Frontal cortex (tissue), 4 donors: Measurements from ENCODE around the gene HHLA2. TPM values are rescaled to one million over a fixed set of nuclear protein-coding genes. Genes with fewer than 3 reads are reported as not detected.

Experiments
- DNase-seq, 2 donors: peaks; one replicate each; pipeline ENCODE4 v3.0.0; 2012; ENCODE audit warnings: low spot score in 2 of 2
- FAIRE-seq: peaks from 2 replicates; lab custom pipeline; 2012; peaks lifted over from hg19 to GRCh38; lab: Jason Lieb, UNC
- total RNA-seq: library from RNA; depleted of rRNA; stranded (reverse); fragments of >200 nt; gene quantifications from one replicate; pipeline ENCODE4 v1.2.3, GENCODE V29; 2014
- donor health status: control.
- donor health status: control.
- donor health status: control.

Gene HHLA2
- total RNA-seq, 1 donor from 2014 or later, result not detected

DNA sequence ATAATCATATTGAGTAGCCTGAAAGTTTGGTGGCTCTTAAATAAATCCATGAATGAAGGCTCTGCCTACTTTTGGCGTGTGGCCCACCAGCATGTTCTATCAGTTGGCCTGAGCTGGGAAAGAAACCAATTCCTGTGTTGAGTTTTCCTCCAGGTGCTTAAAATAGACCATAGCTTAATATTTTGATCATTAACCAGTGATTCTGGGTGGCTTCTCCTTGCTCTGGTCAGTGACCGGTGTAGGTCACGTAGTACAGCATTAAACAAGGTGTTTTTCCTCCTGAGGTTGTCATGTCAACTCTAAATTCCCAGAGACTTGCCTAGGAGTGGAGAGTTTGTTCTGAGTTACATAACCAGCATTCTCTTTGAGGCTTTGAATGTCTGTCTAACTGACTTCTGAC, 1.3 kb downstream of the HHLA2 start:
- DNase-seq (no peak), FAIRE-seq (no peak)

DNA sequence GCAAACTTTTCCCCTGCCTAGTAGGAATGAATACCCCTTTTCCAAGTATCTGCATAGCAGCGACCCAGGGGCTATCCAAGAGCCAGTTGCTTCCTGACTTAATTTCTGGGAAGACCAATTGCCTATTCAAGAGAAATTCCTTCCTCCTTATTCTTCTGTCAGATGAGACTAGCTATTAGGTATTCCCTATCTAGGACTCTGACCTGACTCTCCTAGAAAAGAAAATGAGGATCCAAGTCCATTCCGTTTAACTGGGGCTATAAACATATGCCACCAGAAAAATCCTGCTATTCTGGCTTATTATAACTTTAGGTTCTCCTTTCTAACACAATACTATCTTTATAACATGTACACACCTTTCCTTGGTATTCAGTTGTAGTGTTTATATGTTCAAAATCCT, 1.7 kb downstream of the HHLA2 start:
- FAIRE-seq (no peak), DNase-seq (no peak)

DNA sequence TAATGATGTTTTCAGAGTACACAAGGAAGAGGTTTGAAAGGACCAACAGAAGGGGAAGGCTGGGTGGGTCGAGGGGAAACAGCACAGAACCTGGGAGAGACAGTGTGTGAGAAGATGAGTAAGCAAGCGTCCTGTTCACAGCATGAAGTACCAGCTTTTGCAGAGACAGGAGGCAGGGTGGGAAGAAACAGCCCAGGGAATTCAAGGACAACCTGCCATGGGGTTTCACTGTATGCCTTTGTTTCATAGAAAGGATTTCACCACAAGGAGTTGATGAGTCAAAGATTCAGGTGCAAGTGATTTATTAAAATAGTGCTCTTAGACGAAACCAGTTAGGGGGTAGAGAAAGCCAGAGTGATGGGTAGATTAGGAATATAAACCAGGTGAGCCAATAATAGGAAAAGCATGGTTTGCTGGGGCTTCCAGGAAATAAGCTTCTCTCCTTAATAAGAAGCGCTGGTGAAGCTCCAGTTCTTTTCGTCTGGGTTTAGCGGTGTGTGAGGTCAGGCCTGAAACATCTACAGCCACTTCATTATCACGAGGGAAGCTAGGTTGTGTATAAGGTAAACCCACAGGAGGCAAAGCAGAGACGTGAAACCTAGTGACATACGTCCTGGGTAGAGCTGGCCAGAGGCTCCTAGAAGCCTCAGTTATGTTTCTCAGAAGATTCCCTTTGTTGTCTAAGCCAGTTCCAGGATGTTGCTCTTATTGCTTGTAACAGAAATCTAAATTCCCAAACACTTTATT, 3.9 kb downstream of the HHLA2 start:
- DNase-seq (no peak), FAIRE-seq (no peak)

DNA sequence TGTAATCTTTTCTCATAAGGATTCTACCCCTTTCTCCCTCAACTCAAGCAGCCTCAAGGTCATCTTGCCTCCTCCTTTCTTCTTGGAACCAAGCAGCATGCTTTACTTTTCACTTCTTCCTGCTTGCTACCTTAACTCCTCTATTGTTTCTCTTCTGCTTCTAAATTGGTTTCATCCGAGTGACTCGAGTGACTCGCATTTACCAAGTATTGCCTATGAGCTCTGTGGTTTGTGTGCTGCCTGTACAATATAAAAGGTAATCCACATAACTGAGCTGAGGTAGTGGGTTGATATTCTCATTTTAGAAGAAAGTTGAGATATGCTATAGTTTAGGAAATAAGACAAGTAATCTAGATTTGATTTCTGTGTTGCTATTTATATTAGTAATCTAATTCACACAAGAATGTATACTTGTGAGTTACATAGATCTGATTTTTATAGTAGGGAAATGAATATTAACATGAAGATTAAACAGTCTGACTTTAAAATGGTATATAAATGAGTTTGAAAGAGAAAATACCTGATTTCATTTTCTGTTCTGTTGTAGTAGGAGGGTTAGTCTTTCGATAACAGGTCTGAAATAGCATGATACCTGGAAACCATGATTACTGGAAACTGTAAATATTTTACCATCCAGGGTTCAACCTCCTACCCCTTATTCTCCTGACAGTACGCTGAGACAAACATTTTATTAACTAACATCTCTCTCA, 5.5 kb downstream of the HHLA2 start:
- DNase-seq, result no peak
- FAIRE-seq, result no peak

DNA sequence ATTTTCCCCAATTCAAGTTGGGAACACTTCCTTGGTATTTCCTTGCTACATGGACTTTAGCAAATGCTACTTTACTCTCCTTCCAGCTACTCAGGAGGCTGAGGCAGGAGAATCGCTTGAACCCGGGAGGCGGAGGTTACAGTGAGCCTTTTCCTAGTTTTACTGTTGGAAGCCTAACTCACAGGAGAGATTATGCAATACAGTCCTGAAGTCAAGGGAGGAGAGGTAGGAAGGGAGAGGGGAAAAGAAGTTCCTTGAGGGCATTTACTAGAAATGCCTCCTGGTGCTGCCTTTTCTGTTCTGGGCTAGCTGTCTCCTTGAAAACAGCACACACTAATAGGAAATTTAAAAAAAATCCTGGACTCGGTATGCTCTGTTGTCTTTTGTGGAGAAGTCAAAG, 6.2 kb downstream of the HHLA2 start:
- DNase-seq (no peak), FAIRE-seq (no peak)

DNA sequence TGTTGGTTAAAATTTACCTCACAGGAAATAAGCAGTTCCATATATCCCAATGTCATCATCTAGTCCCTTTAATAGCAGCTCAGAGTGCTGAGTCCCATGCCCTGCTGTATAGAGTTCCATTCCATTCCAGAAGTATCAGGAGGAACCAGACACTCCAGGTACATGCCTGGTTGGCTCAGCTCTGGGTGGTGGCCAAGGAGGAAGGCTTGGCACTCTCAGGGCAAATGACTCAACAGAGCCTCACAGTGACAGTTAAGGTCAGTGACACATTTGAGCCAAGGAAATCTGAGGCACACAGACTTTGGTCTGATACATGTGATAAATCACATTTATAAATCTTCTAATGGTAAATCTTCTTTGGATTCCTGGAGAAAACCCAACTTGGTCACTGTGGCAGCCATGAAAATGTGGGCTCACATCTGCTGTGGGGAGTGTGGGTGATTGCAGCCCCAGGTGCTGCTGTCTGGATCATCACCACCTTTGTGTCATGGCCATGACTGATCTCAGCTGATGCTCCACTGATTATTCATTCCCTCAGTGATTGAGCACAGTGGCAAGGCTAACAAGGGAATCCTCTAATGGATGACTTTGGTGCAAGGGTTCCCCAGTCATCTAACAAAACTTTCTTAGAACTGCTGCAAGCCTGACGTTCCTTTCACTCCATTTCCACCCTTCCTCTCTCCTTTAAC, 9.3 kb downstream of the HHLA2 start:
- DNase-seq (no peak), FAIRE-seq (no peak)

DNA sequence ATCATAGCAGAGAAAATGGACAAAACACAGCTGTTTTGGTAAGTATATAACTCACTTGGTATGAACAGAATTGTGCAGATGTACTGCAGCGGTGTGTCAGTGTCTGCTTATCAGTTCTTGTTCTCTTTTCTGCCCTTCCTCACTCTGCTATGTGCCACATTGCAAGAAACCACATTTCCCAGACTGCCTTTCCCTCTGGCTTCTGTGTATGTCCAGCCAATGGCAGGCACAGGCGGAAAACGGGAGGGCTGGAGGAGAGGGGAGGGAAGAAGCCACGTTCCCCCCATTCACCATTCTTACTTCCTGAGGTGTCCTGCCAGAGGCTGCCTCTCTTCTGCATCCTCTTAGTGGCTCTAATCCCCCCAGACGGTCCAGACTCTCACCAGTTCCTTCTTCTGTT, 15.4 kb downstream of the HHLA2 start:
- FAIRE-seq (no peak), DNase-seq (no peak)

DNA sequence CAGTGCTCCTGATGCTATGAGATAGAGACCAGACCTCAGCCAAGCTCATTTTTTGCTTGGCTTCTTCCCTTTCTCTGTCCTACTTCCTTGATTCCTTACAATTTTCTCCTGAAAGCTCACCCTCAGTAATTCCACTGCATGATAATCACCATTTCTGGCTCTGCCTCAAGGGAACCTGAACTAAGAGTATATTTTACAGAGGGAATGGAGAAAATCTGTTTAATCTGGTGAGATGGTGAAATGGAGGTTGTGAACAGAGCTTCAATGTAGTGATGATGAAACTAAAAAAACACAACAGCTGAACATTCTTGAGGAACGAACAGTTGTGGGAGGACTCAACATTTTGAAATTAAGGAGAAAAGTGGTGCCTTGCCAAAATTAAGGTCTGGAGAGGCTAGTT, 16.3 kb downstream of the HHLA2 start:
- no peak for FAIRE-seq
- no peak for DNase-seq

DNA sequence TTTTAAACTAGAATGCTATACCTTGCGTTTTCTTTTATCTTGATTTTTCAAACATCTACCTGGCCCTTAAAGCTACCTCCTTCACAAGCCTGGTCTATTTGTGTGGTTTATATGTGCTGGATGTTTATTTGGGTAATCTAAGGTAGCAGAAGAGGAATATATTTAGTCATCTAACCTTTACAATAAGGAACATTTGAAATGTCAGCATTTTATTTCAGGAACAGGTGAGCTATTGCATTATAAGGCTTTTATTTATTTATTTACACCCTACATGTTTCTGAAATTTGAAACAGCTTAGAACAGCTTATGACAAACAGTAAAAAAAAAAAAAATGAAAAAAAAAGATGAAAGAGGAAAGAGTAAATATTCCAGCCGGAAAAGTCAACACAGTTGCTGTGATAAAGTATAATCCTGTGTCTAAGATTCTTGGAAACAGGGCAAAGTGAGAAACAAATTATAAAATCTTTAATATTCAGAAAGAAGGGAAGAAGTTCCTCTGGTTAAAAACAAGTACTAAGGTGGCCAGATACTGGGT, 19.5 kb downstream of the HHLA2 start:
- FAIRE-seq, result no peak
- no peak for DNase-seq

DNA sequence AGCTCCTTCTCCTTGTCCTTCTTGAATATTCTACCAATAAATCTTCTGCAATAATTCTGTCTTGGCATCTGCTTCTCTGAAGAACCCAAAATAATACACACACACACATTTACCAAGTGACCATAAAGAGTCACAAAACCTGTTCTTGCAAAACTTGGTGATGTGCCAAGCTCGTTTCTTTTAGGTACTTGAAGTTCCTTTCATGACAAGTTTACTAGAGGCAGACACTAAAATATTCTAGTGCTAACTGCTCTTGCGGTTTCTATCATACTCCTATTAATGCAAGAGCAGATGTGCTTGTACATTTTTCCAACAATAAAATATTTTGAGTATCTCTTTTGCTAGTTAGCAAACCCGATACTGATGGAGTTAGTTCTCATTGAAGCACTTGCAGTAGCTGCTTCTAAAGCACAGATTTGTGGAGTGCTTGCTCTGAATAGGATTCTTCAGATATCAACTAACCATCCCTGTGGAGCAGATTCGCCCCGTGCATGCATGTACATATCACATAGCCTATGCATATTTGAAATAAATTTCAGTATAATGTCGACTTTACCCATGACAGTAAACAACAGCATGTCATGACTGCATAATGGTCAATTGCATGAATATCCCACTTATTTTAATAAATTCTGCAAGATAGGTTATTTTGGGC, 23.2 kb downstream of the HHLA2 start:
- FAIRE-seq, result no peak
- DNase-seq, result no peak

DNA sequence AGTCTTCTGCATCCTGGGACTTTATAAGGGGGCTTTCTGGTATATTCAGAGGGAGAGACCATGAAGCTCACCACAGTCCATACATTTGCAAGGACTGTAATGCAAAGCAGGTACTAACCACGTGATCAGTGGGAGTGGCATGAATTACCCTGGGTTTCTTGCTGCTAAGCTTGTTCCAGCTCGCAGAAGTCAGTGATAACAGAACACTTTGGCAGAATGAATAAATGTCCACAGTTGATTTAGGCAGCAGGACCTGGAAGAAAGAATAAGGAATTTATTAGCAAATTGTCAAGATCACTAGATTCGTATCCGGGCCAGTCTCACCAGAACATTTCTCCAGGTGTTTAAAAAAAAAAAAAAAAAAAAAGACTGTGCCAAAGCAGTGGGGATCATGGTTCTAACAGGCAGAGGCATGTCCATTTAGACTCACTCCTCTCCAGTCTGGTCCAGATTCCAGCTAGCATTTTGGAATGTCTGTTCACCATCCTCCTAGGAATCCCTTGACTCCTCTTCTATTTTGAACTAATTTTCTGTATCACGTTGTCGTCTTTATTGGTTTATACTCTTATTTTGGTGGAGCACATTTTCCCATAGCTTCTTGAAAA, 24.5 kb downstream of the HHLA2 start:
- DNase-seq (no peak), FAIRE-seq (no peak)

DNA sequence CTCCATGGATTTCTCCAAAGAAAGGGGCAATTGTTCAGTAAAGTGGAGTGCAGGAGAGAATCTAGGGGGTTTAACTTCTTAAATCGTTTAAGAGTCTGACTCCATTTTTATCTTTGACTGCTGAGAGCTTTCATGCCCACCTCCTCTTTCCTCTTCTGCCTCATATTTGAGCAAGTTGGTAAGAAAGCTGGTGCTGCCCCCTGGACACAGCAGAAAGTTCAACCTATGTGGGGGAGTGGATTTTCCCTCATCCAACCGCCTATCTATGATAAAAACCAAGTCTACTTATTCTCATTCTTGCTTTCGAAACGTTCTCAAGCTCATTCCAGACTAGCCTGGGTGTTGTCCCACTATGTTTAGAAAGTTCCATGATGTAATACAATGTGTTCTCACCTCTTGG, 26.0 kb downstream of the HHLA2 start:
- FAIRE-seq (no peak), DNase-seq (no peak)

DNA sequence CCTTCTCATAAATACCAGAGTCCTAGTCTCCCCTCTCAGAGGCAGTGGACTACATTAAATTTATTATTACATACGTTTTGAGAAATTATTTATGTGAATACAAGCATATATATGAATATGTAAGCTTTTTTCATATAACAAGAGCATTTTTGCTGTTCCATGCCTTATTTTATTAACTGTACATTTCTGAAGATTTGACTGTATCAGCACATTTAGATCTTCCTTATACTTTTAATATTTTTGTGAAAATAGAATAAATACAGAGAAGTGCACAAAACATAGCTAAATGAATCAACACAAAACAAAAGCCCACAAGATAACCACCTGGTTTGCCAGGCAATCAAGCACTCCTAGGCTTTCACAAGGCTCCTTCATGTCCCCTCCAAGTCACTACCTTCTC, 27.8 kb downstream of the HHLA2 start:
- FAIRE-seq (no peak), DNase-seq (no peak)

DNA sequence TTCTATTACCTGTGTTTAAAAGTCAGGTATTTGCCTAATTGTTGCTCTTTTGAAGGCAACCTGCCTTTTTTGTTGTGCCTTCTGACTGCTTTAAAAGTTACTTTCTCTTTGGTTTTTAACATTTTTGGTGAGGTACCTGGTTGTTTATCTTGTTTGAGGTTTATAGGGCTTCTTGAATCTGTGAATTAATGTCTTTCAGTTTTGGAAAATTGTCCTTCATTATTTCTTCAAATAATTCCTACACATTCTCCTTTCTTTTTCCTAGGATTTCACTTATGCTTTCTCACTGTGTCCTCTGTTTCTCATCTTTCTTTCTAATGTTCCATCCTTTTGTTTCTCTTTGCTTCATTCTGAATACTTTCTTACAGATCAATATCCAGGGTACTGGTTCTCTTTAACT, 30.8 kb downstream of the HHLA2 start:
- FAIRE-seq, result no peak

DNA sequence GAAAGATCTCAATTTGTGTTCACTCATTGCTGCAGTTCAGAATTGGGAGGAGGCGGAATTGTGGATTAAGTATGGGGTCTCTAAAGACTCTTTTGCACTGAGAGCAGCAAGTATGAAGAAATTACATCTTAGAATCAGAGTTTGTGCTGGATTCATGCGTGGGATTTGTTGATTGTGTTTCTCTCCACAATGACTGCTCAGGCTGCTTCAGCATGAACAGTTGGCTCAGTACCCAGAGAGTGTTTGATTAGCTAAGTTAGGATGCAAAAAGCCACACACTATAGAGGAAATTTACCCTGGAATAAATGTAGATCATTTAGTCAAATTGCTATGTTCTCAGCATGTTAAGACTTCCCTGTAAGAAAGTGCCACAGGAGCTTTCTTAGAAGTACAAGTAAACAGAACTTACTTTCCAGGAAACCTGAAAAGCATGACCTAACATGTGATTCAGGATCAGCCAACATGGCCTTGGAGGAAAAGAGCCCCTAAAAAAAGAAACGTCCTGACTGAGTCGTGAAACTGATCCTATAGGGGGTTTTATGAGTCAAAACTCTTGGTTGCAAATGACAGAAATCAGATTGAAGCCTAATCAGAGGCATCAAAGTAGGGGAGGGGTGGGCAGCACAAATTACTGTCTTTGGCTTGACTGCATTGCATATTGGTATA, 32.6 kb downstream of the HHLA2 start:
- DNase-seq (no peak), FAIRE-seq (no peak)

More for the DNA sequence above, 30.8 kb downstream of the HHLA2 start:
- DNase-seq, result no peak

DNA sequence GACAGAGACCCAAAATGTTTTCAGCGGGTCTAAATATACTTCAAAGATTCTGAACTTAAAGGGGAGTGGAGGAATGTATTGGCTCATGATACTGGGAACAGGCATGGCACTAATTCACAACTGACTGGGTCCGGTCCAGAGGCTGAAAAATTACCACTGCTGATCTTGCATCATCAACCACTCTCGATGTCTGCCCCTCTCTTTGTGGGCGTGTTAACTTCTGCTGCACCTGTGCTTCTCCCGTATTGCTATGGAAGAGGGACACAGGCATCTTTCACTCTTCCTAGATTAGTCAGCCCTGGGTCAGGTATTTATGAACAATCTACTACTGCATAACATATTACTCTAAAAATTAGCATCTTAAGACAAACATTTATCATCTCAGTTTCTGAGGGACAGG, 33.2 kb downstream of the HHLA2 start:
- FAIRE-seq, result no peak
- no peak for DNase-seq

DNA sequence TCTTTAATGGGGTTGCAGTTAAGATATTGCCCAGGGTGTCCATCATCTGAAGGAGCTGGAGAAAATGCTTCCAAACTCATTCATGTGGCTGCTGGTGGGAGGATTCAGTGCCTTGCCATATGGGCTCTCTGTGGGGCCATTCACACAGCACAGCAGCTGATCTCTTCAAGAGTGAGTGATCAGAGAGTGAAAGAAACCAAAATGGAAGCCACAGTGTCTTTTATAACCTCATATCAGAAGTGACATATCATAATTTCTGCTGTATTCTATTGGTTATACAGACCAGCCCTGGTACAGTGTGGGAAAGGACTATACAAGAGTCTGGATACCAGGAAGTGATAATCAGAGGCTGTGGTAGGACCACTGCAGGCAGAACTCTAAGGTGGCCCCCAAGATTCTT, 33.6 kb downstream of the HHLA2 start:
- FAIRE-seq, result no peak
- no peak for DNase-seq

DNA sequence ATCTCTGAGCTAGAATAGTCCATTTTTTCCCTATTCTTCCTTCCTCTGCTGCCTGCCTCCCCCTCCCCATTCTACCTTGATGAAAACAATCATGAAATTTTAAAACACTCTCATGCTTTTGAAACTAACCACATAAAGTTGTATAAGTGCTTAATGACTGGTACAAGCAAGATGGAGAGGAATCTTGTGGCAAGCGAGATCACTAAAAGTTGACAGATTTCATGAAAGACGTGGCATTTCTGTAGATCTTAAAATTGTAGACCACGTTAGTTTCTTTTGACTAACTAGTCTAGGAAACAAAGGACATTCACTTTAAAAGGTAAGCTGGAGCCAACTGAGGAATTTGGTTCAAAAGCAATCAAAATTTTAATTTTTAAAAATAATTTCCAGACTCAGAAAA, 35.4 kb downstream of the HHLA2 start:
- FAIRE-seq (no peak), DNase-seq (no peak)

DNA sequence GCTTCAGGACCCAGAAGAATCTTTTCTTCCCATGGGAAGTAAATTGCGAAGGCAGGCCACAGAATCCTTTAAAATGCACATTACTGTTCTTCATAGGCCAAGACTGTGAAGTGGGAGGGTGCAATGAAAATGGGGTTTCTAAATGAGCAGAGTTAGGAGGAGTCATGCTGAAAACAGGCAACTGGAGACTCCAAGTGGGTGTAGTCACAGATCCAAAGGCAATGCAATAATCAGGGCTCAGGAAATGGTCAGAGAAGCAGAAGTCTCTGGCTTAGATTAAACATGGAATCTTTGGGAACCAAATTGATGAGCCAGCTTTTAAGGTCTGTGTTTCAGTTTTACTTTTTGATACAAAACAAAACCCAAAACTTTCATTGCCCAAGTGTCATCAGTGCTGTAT, 37.6 kb downstream of the HHLA2 start:
- DNase-seq (no peak), FAIRE-seq (no peak)

DNA sequence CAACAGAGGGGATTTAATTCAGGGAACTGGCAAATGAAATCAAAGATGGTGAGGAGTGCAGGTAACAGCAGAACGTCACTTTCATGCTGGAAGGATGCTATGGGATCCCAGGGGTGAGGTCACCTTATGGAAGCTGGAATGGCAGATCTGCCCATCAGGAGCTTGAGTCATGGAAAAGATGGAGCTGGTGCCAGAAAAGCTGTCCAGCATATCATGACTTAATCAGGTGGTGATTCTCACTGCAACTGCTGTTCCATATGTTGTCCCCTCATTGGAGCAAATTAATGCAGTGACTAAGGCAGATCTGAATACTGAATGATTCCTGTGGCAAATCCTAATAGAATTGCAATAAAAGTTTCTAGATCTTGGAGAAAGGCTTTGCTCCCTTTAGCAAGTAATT, 38.4 kb downstream of the HHLA2 start:
- FAIRE-seq (no peak), DNase-seq (no peak)
